Breast epithelium (tissue), 4 donors: ENCODE data around the gene ARHGEF4. TPM values are rescaled to one million over a fixed set of nuclear protein-coding genes. Genes with fewer than 3 reads are reported as not detected.

Experiments
- DNase-seq, 2 donors: peaks; one replicate each; pipeline ENCODE4 v3.0.0-alpha.2; 2019; ENCODE audit warnings: low spot score in 2 of 2
- H3K27ac ChIP-seq, 2 donors: fragments of 200-600 bp; sonication (generic) in 1 of 2; one replicate each; pipeline ENCODE4 v1.5.1; 2016 to 2019; ENCODE audit warnings: mild to moderate bottlenecking in 1 of 2
- H3K27me3 ChIP-seq, 2 donors: fragments of 200-600 bp; sonication (generic) in 1 of 2; one replicate each; pipeline versions ENCODE4 v1.5.1 to v1.6.0; 2017 to 2019; ENCODE audit warnings: control low read depth in 1 of 2, mild to moderate bottlenecking in 1 of 2
- H3K36me3 ChIP-seq: fragments of 200-600 bp; one replicate; pipeline ENCODE4 v1.5.1; 2019
- H3K4me1 ChIP-seq, 2 donors: fragments of 200-600 bp; sonication (generic); one replicate each; pipeline ENCODE4 v1.5.1; 2016 to 2019; ENCODE audit warnings: control low read depth in 1 of 2
- H3K4me3 ChIP-seq, 3 donors: fragments of 200-600 bp; sonication (generic); 1 replicate in 2 of 3; 2 replicates in 1 of 3; pipeline ENCODE4 v1.5.1; 2016 to 2019; ENCODE audit warnings: mild to moderate bottlenecking in 3 of 3, moderate library complexity in 2 of 3
- H3K9me3 ChIP-seq, 2 donors: fragments of 200-600 bp; sonication (generic) in 1 of 2; one replicate each; pipeline ENCODE4 v1.5.1; 2016 to 2019; ENCODE audit warnings: control low read depth in 1 of 2
- POLR2A ChIP-seq: fragments of 450-650 bp; IDR thresholded peaks from one replicate; pipeline ENCODE4 v1.6.1; 2016; ENCODE audit warnings: antibody characterized with exemption, mild to moderate bottlenecking, moderate library complexity
- POLR2AphosphoS5 ChIP-seq, 3 donors: sonication (generic); formaldehyde crosslinking; IDR thresholded peaks; one replicate each; pipeline ENCODE4 v1.6.1; 2017; ENCODE audit warnings: antibody characterized with exemption in 3 of 3
- intact Hi-C: fragments of 100-400 bp; cut with DNase I; formaldehyde crosslinking; loops from one replicate; pipeline ENCODE4 v1.15.1; 2023; ENCODE audit warnings: low total_unique reads
- total RNA-seq, 3 donors: library from RNA; depleted of rRNA; stranded (reverse); fragments of >200 nt; gene quantifications; one replicate each; pipeline ENCODE4 v1.1.0, GENCODE V29; 2016
- TF ChIP-seq, protein P1 (sequence below), 3 donors: fragments of 450-650 bp; IDR thresholded peaks; one replicate each; pipeline ENCODE4 v1.5.1; 2016 to 2017; ENCODE audit warnings: antibody characterized with exemption in 3 of 3, mild to moderate bottlenecking in 3 of 3, moderate library complexity in 3 of 3

Gene ARHGEF4
- total RNA-seq, 3 donors from 2014 or later: 7.5 to 10.1 (median 8.0) TPM

GRCh38 chr2:131038258-131039100 lies 201.8 kb downstream of the ARHGEF4 start:
- H3K27me3 ChIP-seq: peaks cover 0 to 10% of the 10 kb centered on the region in 2 donors
- intact Hi-C loops: no loop called here
- no peaks in the 10 kb centered on the region for H3K9me3 ChIP-seq
- no peaks in the 10 kb centered on the region for H3K4me1 ChIP-seq
- TF ChIP-seq POLR2A (no peak), POLR2AphosphoS5 (IDR thresholded peaks at IDR 0.05) (no peak)
- TF ChIP-seq, protein P1, sequence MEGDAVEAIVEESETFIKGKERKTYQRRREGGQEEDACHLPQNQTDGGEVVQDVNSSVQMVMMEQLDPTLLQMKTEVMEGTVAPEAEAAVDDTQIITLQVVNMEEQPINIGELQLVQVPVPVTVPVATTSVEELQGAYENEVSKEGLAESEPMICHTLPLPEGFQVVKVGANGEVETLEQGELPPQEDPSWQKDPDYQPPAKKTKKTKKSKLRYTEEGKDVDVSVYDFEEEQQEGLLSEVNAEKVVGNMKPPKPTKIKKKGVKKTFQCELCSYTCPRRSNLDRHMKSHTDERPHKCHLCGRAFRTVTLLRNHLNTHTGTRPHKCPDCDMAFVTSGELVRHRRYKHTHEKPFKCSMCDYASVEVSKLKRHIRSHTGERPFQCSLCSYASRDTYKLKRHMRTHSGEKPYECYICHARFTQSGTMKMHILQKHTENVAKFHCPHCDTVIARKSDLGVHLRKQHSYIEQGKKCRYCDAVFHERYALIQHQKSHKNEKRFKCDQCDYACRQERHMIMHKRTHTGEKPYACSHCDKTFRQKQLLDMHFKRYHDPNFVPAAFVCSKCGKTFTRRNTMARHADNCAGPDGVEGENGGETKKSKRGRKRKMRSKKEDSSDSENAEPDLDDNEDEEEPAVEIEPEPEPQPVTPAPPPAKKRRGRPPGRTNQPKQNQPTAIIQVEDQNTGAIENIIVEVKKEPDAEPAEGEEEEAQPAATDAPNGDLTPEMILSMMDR (IDR thresholded peaks at IDR 0.05): no peak
- no peak overlapping the region for H3K4me3 ChIP-seq
- no peaks in the 10 kb centered on the region for H3K36me3 ChIP-seq
- no peak overlapping the region for H3K27ac ChIP-seq
- no peak for DNase-seq

GRCh38 chr2:131039101-131039440 lies 202.4 kb downstream of the ARHGEF4 start:
- no peak for DNase-seq
- Histone ChIP-seq H3K27me3 (peaks cover 0 to 4% of the 10 kb centered on the region in 2 donors), H3K27ac (no peak overlapping the region), H3K9me3 (no peaks in the 10 kb centered on the region), H3K4me3 (no peak overlapping the region), H3K4me1 (no peaks in the 10 kb centered on the region), H3K36me3 (no peaks in the 10 kb centered on the region)
- intact Hi-C loops: no loop called here
- no peak for TF ChIP-seq POLR2A
- no peak for TF ChIP-seq POLR2AphosphoS5 (IDR thresholded peaks at IDR 0.05)
- TF ChIP-seq, protein P1 (IDR thresholded peaks at IDR 0.05): no peak

DNA sequence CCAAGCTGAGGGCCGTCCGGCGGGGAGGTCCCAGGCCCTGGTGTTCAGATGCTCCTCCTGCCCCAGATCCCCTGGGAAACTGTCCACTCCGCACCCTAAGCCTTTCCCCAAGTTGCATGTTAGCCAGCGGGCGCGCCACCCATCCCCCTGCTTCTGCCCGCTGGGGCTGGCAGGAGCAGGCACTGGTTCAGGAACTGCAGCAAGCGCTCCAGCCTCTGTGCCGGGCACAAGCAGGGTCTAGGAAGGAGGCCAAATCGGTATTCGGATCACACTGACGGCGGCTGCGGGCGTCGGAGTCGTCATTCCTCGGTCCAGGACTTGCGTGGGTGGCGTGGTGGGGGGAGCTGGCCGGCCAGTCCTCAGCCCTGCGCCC lies 202.8 kb downstream of the ARHGEF4 start:
- DNase-seq: no peak
- H3K9me3 ChIP-seq: no peaks in the 10 kb centered on the region
- no peak overlapping the region for H3K27ac ChIP-seq
- no peaks in the 10 kb centered on the region for H3K36me3 ChIP-seq
- TF ChIP-seq, protein P1 (IDR thresholded peaks at IDR 0.05): no peak
- TF ChIP-seq POLR2AphosphoS5 (IDR thresholded peaks at IDR 0.05) (no peak), POLR2A (no peak)
- peaks cover 0 to under 1% of the 10 kb centered on the region in 2 donors for H3K27me3 ChIP-seq
- H3K4me3 ChIP-seq: no peak overlapping the region
- H3K4me1 ChIP-seq: no peaks in the 10 kb centered on the region
- intact Hi-C loops: no loop called here

DNA sequence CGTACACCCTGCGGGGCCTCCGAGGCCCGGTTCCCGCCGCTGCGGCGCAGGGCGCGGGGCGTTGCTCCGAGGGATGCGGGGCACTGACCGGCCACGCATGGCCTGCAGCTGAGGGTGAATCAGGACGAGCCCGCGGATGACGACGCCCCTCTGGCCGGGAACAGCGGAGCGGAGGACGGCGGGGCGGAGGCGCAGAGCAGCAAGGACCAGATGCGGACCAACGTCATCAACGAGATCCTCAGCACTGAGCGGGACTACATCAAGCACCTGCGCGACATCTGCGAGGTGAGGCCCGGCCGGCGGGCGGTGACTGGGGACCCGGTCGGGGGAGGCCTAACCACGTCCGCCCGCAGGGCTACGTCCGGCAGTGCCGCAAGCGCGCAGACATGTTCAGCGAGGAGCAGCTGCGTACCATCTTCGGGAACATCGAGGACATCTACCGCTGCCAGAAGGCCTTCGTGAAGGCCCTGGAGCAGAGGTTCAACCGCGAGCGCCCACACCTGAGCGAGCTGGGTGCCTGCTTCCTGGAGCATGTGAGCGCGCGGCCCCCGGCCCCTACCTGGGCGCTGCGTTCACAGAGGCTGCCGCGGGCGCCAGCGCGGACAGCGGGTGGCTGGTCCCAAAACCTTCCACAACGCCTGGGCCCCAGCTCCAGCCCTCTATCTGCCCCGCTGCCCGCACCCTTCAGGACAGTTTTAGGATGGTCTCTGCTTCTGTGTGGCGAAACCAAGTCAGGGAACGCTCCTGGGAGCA lies 203.4 kb downstream of the ARHGEF4 start:
- Histone ChIP-seq H3K4me1 (no peaks in the 10 kb centered on the region), H3K36me3 (no peaks in the 10 kb centered on the region), H3K9me3 (no peaks in the 10 kb centered on the region), H3K27ac (no peak overlapping the region), H3K27me3 (no peaks in the 10 kb centered on the region), H3K4me3 (peak overlapping the region in 1 of 3 donors; percentile 1)
- intact Hi-C loops: no loop called here
- DNase-seq: no peak
- TF ChIP-seq, protein P1 (IDR thresholded peaks at IDR 0.05): no peak
- no peak for TF ChIP-seq POLR2A
- TF ChIP-seq POLR2AphosphoS5 (IDR thresholded peaks at IDR 0.05): no peak
